GM08714 (cell line): ENCODE measurements around the gene PSAPL1.

Source experiments
- H3K4me3 ChIP-seq: fragments of 200-500 bp; sonication (Bioruptor generic); 2 replicates; pipeline ENCODE4 v1.5.1; 2014; ENCODE audit warnings: mild to moderate bottlenecking, low read length, inconsistent platforms
- ZNF274 ChIP-seq: IDR thresholded peaks from 2 replicates; pipeline ENCODE4 v1.6.1; 2012; ENCODE audit warnings: mild to moderate bottlenecking, low read depth, low read length

The PSAPL1 gene

GRCh38 chr4:7430965-7431695 is 3.6 kb downstream of the PSAPL1 start:
- TF ChIP-seq ZNF274 = no peak
- H3K4me3 ChIP-seq = no peak overlapping the region

- no peak overlapping the region for H3K4me3 ChIP-seq
- no peak for TF ChIP-seq ZNF274
Measured at GRCh38 chr4:7430368-7430964, 4.3 kb downstream of the PSAPL1 start.

- no peak for TF ChIP-seq ZNF274
- no peak overlapping the region for H3K4me3 ChIP-seq
Measured at GRCh38 chr4:7429601-7430078, 5.1 kb downstream of the PSAPL1 start.

- no peak overlapping the region for H3K4me3 ChIP-seq
- TF ChIP-seq ZNF274 = no peak
Measured at GRCh38 chr4:7429069-7429416, 5.7 kb downstream of the PSAPL1 start.

GRCh38 chr4:7428261-7429068 is 6.3 kb downstream of the PSAPL1 start:
- TF ChIP-seq ZNF274 = no peak
- H3K4me3 ChIP-seq = no peak overlapping the region

GRCh38 chr4:7427831-7428260 is 6.9 kb downstream of the PSAPL1 start:
- no peak for TF ChIP-seq ZNF274
- H3K4me3 ChIP-seq = no peak overlapping the region

DNA sequence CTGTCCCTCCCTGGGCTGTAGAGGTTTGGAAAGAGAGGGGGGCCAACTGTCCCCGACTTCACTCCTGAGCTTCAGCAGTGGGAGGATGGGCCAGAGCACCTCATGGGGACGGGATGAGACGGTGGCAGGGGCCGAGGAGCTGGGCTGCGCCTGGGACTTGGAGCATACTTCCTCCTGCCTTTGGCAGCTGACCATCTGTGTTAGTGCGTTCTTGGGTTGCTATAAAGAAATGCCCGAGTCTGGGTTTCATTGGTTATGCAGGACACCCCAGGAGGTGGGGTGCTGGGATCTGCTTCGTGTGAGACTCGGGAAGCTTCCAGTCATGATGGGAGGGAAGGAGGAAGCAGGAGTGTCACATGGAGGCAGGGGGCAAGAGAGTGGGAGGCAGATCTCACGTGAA is 7.4 kb downstream of the PSAPL1 start:
- TF ChIP-seq ZNF274 = no peak
- H3K4me3 ChIP-seq = no peak overlapping the region

GRCh38 chr4:7426525-7427171 is 8.1 kb downstream of the PSAPL1 start:
- H3K4me3 ChIP-seq = no peak overlapping the region
- TF ChIP-seq ZNF274 = no peak

- no peak overlapping the region for H3K4me3 ChIP-seq
- TF ChIP-seq ZNF274 = no peak
Measured at GRCh38 chr4:7425591-7426468, 8.9 kb downstream of the PSAPL1 start.

DNA sequence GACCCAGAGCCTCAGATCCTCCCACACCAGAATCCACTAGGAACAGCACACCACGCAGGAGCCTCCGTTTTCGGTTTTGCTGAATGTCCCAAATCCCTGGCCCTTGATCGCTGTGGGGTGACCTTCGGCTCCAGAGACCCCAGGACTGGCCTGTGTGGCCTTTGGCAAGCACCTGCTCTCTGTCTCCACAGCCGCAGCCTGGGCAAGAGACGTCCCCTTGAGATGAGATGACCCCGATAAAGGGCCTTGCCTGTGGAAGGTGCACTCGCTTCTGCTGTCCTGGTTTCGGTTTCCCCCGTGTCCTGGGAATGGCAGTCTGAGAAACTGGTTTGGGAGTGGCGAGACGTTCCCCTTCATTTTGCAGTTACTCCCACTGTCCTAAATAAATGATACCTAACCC is 9.6 kb downstream of the PSAPL1 start:
- no peak for TF ChIP-seq ZNF274
- H3K4me3 ChIP-seq = no peak overlapping the region

DNA sequence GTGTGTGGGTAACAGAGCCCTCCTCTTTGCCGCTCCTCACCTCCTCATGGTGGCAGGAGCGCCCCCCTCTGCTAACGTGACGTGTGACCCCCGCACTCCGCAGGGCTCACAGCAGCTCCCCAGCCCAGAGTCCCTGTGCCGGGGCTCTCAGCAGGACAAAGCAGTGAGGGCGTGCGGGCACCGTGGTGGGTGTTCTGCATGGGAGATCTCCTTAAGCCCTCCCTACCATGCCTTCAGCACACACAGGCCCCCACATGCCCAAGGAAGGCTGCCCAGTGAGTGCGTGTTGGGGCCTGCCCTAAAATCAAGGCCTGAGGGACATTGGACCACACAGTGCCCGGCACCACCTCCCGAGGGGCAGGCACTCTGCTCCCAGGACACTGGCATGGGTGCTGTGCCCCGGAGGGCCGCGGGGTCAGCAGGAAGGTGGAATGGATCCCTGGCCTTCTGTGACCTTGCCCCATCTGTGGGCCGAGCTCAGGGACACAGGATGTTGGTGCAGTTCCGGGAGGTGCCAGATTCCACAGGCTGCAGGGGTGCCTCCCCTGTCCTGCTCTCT is 10.1 kb downstream of the PSAPL1 start:
- no peak overlapping the region for H3K4me3 ChIP-seq
- TF ChIP-seq ZNF274 = no peak

- no peak for TF ChIP-seq ZNF274
- no peak overlapping the region for H3K4me3 ChIP-seq
Measured at GRCh38 chr4:7423801-7424552, 10.8 kb downstream of the PSAPL1 start.
